ENCODE results near the gene ZNF644.

Gene ZNF644

GRCh38 chr1:90963651-90964050 lies 58.2 kb downstream of the ZNF644 start:
- H3K27me3 ChIP-seq (replicated peaks; ENCODE audit: control insufficient read depth, insufficient read depth, low read length) = no peaks in the 10 kb centered on the region
- no peak overlapping the region for H3K4me3 ChIP-seq (replicated peaks; ENCODE audit: low read depth, low read length)
- H3K36me3 ChIP-seq (ENCODE audit: control insufficient read depth, insufficient read depth, low read length) = no peaks in the 10 kb centered on the region

GRCh38 chr1:90963236-90963635 lies 58.6 kb downstream of the ZNF644 start:
- H3K27me3 ChIP-seq (replicated peaks; ENCODE audit: control insufficient read depth, insufficient read depth, low read length) = no peaks in the 10 kb centered on the region
- no peak for TF ChIP-seq CTCF (IDR thresholded peaks at IDR 0.05; ENCODE audit: insufficient read depth, low read length, poor library complexity, severe bottlenecking)
- H3K4me3 ChIP-seq (replicated peaks; ENCODE audit: low read depth, low read length) = no peak overlapping the region
- no peak for DNase-seq (ENCODE audit: extremely low read depth, insufficient read length)
- no peaks in the 10 kb centered on the region for H3K36me3 ChIP-seq (ENCODE audit: control insufficient read depth, insufficient read depth, low read length)

More at GRCh38 chr1:90963651-90964050, 58.2 kb downstream of the ZNF644 start:
- no peak for TF ChIP-seq CTCF (IDR thresholded peaks at IDR 0.05; ENCODE audit: insufficient read depth, low read length, poor library complexity, severe bottlenecking)
- no peak for DNase-seq (ENCODE audit: extremely low read depth, insufficient read length)

- no peak for TF ChIP-seq CTCF (IDR thresholded peaks at IDR 0.05; ENCODE audit: insufficient read depth, low read length, poor library complexity, severe bottlenecking)
- H3K4me3 ChIP-seq (replicated peaks; ENCODE audit: low read depth, low read length) = no peak overlapping the region
- no peaks in the 10 kb centered on the region for H3K27me3 ChIP-seq (replicated peaks; ENCODE audit: control insufficient read depth, insufficient read depth, low read length)
- DNase-seq (ENCODE audit: extremely low read depth, insufficient read length) = no peak
- no peaks in the 10 kb centered on the region for H3K36me3 ChIP-seq (ENCODE audit: control insufficient read depth, insufficient read depth, low read length)
Observed at GRCh38 chr1:90959352-90960206, 62.3 kb downstream of the ZNF644 start.

DNA sequence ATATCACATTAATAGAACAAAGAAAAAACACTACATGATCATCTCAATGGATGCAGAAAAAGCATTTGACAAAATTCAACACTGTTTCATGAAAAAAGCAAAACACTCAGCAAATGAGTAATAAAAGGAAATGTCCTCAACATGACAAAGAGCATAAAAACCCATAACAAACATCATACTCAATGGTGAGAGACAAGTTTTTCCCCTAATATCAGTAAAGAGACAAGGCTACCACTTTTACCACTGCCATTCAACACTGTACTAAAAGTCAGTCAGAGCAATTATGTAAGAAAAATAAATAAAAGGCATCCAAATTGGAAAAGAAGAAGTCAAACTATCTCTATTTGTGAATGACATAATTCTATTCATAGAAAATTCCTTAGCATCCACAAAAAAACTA lies 64.3 kb downstream of the ZNF644 start:
- TF ChIP-seq CTCF (IDR thresholded peaks at IDR 0.05; ENCODE audit: insufficient read depth, low read length, poor library complexity, severe bottlenecking) = no peak
- Histone ChIP-seq H3K36me3 (ENCODE audit: control insufficient read depth, insufficient read depth, low read length) (no peaks in the 10 kb centered on the region), H3K27me3 (replicated peaks; ENCODE audit: control insufficient read depth, insufficient read depth, low read length) (no peaks in the 10 kb centered on the region), H3K4me3 (replicated peaks; ENCODE audit: low read depth, low read length) (no peak overlapping the region)
- no peak for DNase-seq (ENCODE audit: extremely low read depth, insufficient read length)

- DNase-seq (ENCODE audit: extremely low read depth, insufficient read length) = no peak
- Histone ChIP-seq H3K27me3 (replicated peaks; ENCODE audit: control insufficient read depth, insufficient read depth, low read length) (no peaks in the 10 kb centered on the region), H3K36me3 (ENCODE audit: control insufficient read depth, insufficient read depth, low read length) (no peaks in the 10 kb centered on the region), H3K4me3 (replicated peaks; ENCODE audit: low read depth, low read length) (no peak overlapping the region)
- TF ChIP-seq CTCF (IDR thresholded peaks at IDR 0.05; ENCODE audit: insufficient read depth, low read length, poor library complexity, severe bottlenecking) = no peak
Observed at GRCh38 chr1:90955769-90956168, 66.1 kb downstream of the ZNF644 start.

Measured in GM06990 (cell line).